ENCODE results near the gene VPS50.
"Not testable (repeated sequence)": the region's sequence is repeated elsewhere in the genome, so short reads cannot be mapped to it uniquely, and the experiment has no call there.

GRCh38 chr7:93326291-93326690 lies 94.1 kb downstream of the VPS50 start:
- not testable (repeated sequence) for TF ChIP-seq EP300, POLR2A, CTCF (IDR thresholded peaks at IDR 0.05)
